ENCODE measurements around the gene CFAP410. TPM values are rescaled to one million over a fixed set of nuclear protein-coding genes. Genes with fewer than 3 reads are reported as not detected.

CFAP410 gene
- total and polyA plus RNA-seq, 2 donors (not counting 1 experiment from before 2014, with no cell fraction given): 69.2 to 98.8 TPM

GRCh38 chr21:44379515-44379848, 40.3 kb upstream of the CFAP410 start:
- H3K4me1 Mint-ChIP-seq: peaks cover 18% of the 10 kb centered on the region
- H3K4me3 Mint-ChIP-seq: no peak overlapping the region
- Histone ChIP-seq H3K4me1 (ENCODE audit: control insufficient read depth in 2 of 2, insufficient read depth in 2 of 2, low read length in 2 of 2) (peaks cover 14 to 24% of the 10 kb centered on the region in 2 donors), H3K27me3 (replicated peaks in 1 of 4; ENCODE audit: control extremely low read depth in 1 of 4, control insufficient read depth in 3 of 4, insufficient read depth in 4 of 4, low read length in 3 of 4) (no peaks in the 10 kb centered on the region), H3K79me2 (ENCODE audit: control insufficient read depth, insufficient read depth, low read length) (no peaks in the 10 kb centered on the region), H3K36me3 (replicated peaks in 1 of 2; ENCODE audit: control extremely low read depth in 1 of 2, control insufficient read depth in 1 of 2, extremely low read depth in 1 of 2, insufficient read depth in 2 of 2, low read length in 1 of 2) (peaks cover 0 to 20% of the 10 kb centered on the region in 2 experiments), H3K9ac (ENCODE audit: low read length) (no peak overlapping the region), H4K20me1 (ENCODE audit: control insufficient read depth, insufficient read depth, low read length, poor library complexity, severe bottlenecking) (no peaks in the 10 kb centered on the region), H3K4me2 (replicated peaks; ENCODE audit: low read depth, low read length, poor library complexity, severe bottlenecking) (no peak overlapping the region), H3K4me3 (ENCODE audit: control extremely low read depth in 1 of 5, extremely low read depth in 1 of 5, insufficient read depth in 1 of 5, low read depth in 2 of 5, low read length in 4 of 5) (no peak overlapping the region), H2AFZ (ENCODE audit: insufficient read depth, low read depth, low read length, poor library complexity, severe bottlenecking) (no peak overlapping the region), H3K9me3 (ENCODE audit: control extremely low read depth in 1 of 3, control insufficient read depth in 2 of 3, insufficient read depth in 1 of 3, low read length in 2 of 3) (peaks cover 0 to 30% (median 9%) of the 10 kb centered on the region in 3 donors), H3K27ac (ENCODE audit: low read length in 2 of 2) (no peak overlapping the region)
- no peak for ATAC-seq (ENCODE audit: low read depth)
- peaks cover 6% of the 10 kb centered on the region for H3K9me3 Mint-ChIP-seq (ENCODE audit: insufficient read depth)
- WGBS (ENCODE audit: insufficient coverage): 100% methylated on average over 5 of the region's 5 CpGs
- POLR2A ChIA-PET: no interaction called here
- TF ChIP-seq EZH2 (IDR thresholded peaks at IDR 0.05; ENCODE audit: borderline replicate concordance, insufficient read depth, low read depth, low read length, poor library complexity, severe bottlenecking) (no peak), CTCF (IDR thresholded peaks at IDR 0.05) (no peak)
- DNase-seq: no peak
- no peak overlapping the region for H3K27ac Mint-ChIP-seq
- intact Hi-C loops (cut with micrococcal nuclease): no loop called here
- H3K27me3 Mint-ChIP-seq: no peaks in the 10 kb centered on the region
- CTCF ChIA-PET: no interaction called here

GRCh38 chr21:44378646-44379514, 39.7 kb upstream of the CFAP410 start:
- peaks cover 0 to 31% (median 4%) of the 10 kb centered on the region in 3 donors for H3K9me3 ChIP-seq (ENCODE audit: control extremely low read depth in 1 of 3, control insufficient read depth in 2 of 3, insufficient read depth in 1 of 3, low read length in 2 of 3)
- no peak overlapping the region for H3K27ac Mint-ChIP-seq
- no peak overlapping the region for H2AFZ ChIP-seq (ENCODE audit: insufficient read depth, low read depth, low read length, poor library complexity, severe bottlenecking)
- intact Hi-C loops (cut with micrococcal nuclease): no loop called here
- ChIA-PET CTCF (no interaction called here), POLR2A (no interaction called here)
- WGBS (ENCODE audit: insufficient coverage): 96% methylated on average over 29 of the region's 34 CpGs
- no peak overlapping the region for H3K27ac ChIP-seq (ENCODE audit: low read length in 2 of 2)
- ATAC-seq (ENCODE audit: low read depth) (no peak), DNase-seq (no peak)
- no peak overlapping the region for H3K4me3 ChIP-seq (ENCODE audit: control extremely low read depth in 1 of 5, extremely low read depth in 1 of 5, insufficient read depth in 1 of 5, low read depth in 2 of 5, low read length in 4 of 5)
- no peaks in the 10 kb centered on the region for H3K27me3 Mint-ChIP-seq
- no peak overlapping the region for H3K4me3 Mint-ChIP-seq
- peaks cover 0 to 20% of the 10 kb centered on the region in 2 experiments for H3K36me3 ChIP-seq (replicated peaks in 1 of 2; ENCODE audit: control extremely low read depth in 1 of 2, control insufficient read depth in 1 of 2, extremely low read depth in 1 of 2, insufficient read depth in 2 of 2, low read length in 1 of 2)
- no peaks in the 10 kb centered on the region for H4K20me1 ChIP-seq (ENCODE audit: control insufficient read depth, insufficient read depth, low read length, poor library complexity, severe bottlenecking)
- no peak for TF ChIP-seq EZH2 (IDR thresholded peaks at IDR 0.05; ENCODE audit: borderline replicate concordance, insufficient read depth, low read depth, low read length, poor library complexity, severe bottlenecking)
- no peak for TF ChIP-seq CTCF (IDR thresholded peaks at IDR 0.05)
- H3K9ac ChIP-seq (ENCODE audit: low read length): no peak overlapping the region
- H3K79me2 ChIP-seq (ENCODE audit: control insufficient read depth, insufficient read depth, low read length): no peaks in the 10 kb centered on the region
- H3K4me2 ChIP-seq (replicated peaks; ENCODE audit: low read depth, low read length, poor library complexity, severe bottlenecking): no peak overlapping the region
- peaks cover 14 to 26% of the 10 kb centered on the region in 2 donors for H3K4me1 ChIP-seq (ENCODE audit: control insufficient read depth in 2 of 2, insufficient read depth in 2 of 2, low read length in 2 of 2)
- H3K4me1 Mint-ChIP-seq: peaks cover 18% of the 10 kb centered on the region
- peaks cover 5% of the 10 kb centered on the region for H3K9me3 Mint-ChIP-seq (ENCODE audit: insufficient read depth)
- H3K27me3 ChIP-seq (replicated peaks in 1 of 4; ENCODE audit: control extremely low read depth in 1 of 4, control insufficient read depth in 3 of 4, insufficient read depth in 4 of 4, low read length in 3 of 4): no peaks in the 10 kb centered on the region

Data from B cell (primary cell).